ENCODE results near the gene AFAP1. TPM values are rescaled to one million over a fixed set of nuclear protein-coding genes. Genes with fewer than 3 reads are reported as not detected.

AFAP1 gene
- total RNA-seq, 1 donor from 2014 or later = 48.3 TPM

DNA sequence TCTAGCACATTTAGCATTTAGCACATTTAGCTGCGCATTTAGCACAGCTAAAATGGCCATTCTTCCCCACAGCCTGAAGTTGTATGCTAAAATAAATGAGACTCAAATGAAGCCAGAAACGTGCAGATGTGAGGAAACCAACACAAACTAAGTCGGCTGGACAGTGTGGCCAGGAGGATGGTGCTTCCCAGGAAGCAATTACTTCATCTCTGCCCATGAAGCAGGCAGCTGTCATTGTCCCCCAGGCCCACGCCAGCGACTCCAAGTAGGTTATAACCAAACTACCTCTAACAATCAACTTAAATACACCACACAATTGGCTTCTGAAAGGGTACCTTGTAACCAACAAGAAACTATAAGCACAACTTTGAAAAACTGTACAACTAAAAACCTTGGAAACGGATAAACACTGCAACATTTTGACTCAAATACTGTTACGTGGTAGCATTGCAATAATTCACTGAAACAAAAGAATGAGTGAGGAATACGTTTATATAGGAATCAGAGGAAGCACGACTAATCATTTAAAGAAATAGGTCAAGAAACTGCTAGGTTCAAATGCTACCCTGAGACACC is 39.2 kb downstream of the AFAP1 start:
- intact Hi-C loops (cut with micrococcal nuclease) = no loop called here
- no peaks in the 10 kb centered on the region for H3K27me3 Mint-ChIP-seq (ENCODE audit: insufficient read depth)
- H3K4me3 Mint-ChIP-seq = no peak overlapping the region
- H3K36me3 Mint-ChIP-seq (ENCODE audit: low read depth) = no peaks in the 10 kb centered on the region
- H3K27ac Mint-ChIP-seq = no peak overlapping the region
- H3K4me1 Mint-ChIP-seq (ENCODE audit: low read depth) = peaks cover 13% of the 10 kb centered on the region
- no peaks in the 10 kb centered on the region for H3K9me3 Mint-ChIP-seq
- DNase-seq (ENCODE audit: low spot score) = no peak

DNA sequence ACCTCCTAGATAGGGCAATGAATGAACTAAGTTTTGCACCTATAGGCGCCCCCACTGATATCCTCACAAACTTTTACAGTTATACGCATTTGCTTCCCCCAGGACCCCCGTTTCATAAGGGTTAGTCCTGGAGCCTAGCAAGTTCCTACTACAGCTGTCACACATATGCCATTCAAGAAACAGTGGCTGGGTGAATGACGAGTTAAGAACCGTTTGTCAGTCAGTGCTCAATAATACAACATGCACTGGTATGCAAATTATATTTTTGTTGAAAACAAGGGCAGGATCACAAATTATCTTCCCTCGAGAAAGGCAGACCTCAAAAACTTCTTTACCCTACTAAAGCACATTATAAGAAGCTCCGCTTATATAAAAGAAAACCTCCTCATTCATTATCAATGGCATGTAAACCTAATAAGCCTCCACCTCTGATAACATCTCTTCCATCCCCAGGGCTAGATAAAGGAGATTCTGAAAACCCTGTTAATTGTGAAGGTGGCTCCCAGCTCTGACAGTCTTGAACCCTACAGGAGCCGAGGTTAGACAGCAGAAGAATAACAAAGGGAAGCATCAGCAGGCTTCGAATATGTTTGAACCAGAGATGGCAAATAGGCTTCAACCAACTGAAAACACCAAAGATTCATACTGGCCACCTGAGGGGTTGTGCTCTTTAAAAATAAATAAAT is 40.3 kb downstream of the AFAP1 start:
- Mint-ChIP-seq H3K27me3 (ENCODE audit: insufficient read depth) (no peaks in the 10 kb centered on the region), H3K4me1 (ENCODE audit: low read depth) (peaks cover 13% of the 10 kb centered on the region), H3K9me3 (no peaks in the 10 kb centered on the region), H3K36me3 (ENCODE audit: low read depth) (no peaks in the 10 kb centered on the region), H3K4me3 (no peak overlapping the region), H3K27ac (no peak overlapping the region)
- no peak for DNase-seq (ENCODE audit: low spot score)
- intact Hi-C loops (cut with micrococcal nuclease) = no loop called here

- Mint-ChIP-seq H3K9me3 (no peaks in the 10 kb centered on the region), H3K4me3 (no peak overlapping the region), H3K36me3 (ENCODE audit: low read depth) (no peaks in the 10 kb centered on the region), H3K4me1 (ENCODE audit: low read depth) (peaks cover 9% of the 10 kb centered on the region), H3K27me3 (ENCODE audit: insufficient read depth) (no peaks in the 10 kb centered on the region), H3K27ac (no peak overlapping the region)
- no peak for DNase-seq (ENCODE audit: low spot score)
- intact Hi-C loops (cut with micrococcal nuclease) = no loop called here
Observed at GRCh38 chr4:7898385-7898784, 41.3 kb downstream of the AFAP1 start.

DNA sequence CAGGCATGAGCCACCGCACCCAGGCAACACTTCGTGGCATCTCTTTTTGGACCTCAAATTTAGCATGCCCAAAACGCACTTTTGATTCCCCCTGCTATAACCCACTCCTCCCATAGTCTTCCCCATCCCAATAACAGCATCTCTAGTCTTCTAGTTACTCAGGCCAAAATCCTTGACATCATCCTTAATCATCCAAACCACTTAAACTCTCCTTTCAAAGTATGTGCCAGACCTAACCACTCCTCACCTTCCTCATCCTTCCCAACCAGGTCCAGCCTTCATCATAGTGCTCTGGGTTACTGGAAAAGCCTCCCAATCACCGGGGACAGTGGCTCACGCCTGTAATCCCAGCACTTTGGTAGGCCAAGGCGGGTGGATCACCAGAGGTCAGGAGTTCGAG is 41.9 kb downstream of the AFAP1 start:
- Mint-ChIP-seq H3K4me1 (ENCODE audit: low read depth) (peaks cover 9% of the 10 kb centered on the region), H3K36me3 (ENCODE audit: low read depth) (no peaks in the 10 kb centered on the region), H3K4me3 (no peak overlapping the region), H3K9me3 (no peaks in the 10 kb centered on the region), H3K27ac (no peak overlapping the region), H3K27me3 (ENCODE audit: insufficient read depth) (no peaks in the 10 kb centered on the region)
- intact Hi-C loops (cut with micrococcal nuclease) = no loop called here
- no peak for DNase-seq (ENCODE audit: low spot score)

- no peaks in the 10 kb centered on the region for H3K36me3 Mint-ChIP-seq (ENCODE audit: low read depth)
- no peaks in the 10 kb centered on the region for H3K4me1 Mint-ChIP-seq (ENCODE audit: low read depth)
- DNase-seq (ENCODE audit: low spot score) = no peak
- H3K9me3 Mint-ChIP-seq = peaks cover 4% of the 10 kb centered on the region
- H3K27ac Mint-ChIP-seq = no peak overlapping the region
- H3K27me3 Mint-ChIP-seq (ENCODE audit: insufficient read depth) = no peaks in the 10 kb centered on the region
- H3K4me3 Mint-ChIP-seq = no peak overlapping the region
- intact Hi-C loops (cut with micrococcal nuclease) = no loop called here
Observed at GRCh38 chr4:7894677-7895181, 44.9 kb downstream of the AFAP1 start.

DNA sequence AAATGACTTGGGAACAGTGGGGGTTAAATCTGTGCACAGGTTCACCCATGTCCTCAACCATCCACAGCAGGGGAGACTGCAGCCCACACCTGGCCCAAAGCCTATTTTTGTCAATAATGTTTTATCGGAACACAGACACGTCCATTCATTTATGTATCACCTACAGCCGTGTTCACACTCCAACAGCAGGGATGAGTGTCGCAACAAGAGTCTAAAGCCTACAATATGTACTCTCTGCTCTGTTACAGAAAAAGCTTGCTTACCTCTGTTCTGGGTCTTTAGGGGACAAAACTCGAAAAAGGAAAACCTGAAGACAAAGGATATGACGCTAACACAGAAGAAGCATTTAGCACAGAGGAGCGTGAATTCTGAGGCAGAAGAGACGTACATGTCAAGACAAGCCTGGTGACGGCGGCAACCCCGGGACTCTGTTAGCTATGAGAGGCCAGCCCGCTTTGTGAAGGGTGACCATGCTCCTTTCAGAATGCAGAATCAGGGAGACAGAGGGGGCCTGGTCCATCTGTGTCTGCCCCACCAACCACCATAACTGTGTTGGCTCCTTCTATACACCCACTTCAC is 45.5 kb downstream of the AFAP1 start:
- Mint-ChIP-seq H3K9me3 (peaks cover 4% of the 10 kb centered on the region), H3K36me3 (ENCODE audit: low read depth) (no peaks in the 10 kb centered on the region), H3K27me3 (ENCODE audit: insufficient read depth) (no peaks in the 10 kb centered on the region), H3K27ac (no peak overlapping the region), H3K4me3 (no peak overlapping the region), H3K4me1 (ENCODE audit: low read depth) (no peaks in the 10 kb centered on the region)
- no peak for DNase-seq (ENCODE audit: low spot score)
- intact Hi-C loops (cut with micrococcal nuclease) = no loop called here

GRCh38 chr4:7893539-7893938 is 46.1 kb downstream of the AFAP1 start:
- no peaks in the 10 kb centered on the region for H3K4me1 Mint-ChIP-seq (ENCODE audit: low read depth)
- H3K36me3 Mint-ChIP-seq (ENCODE audit: low read depth) = no peaks in the 10 kb centered on the region
- H3K9me3 Mint-ChIP-seq = peaks cover 4% of the 10 kb centered on the region
- no peak overlapping the region for H3K4me3 Mint-ChIP-seq
- DNase-seq (ENCODE audit: low spot score) = no peak
- H3K27ac Mint-ChIP-seq = no peak overlapping the region
- H3K27me3 Mint-ChIP-seq (ENCODE audit: insufficient read depth) = no peaks in the 10 kb centered on the region
- intact Hi-C loops (cut with micrococcal nuclease) = no loop called here

GRCh38 chr4:7892212-7893019 is 47.2 kb downstream of the AFAP1 start:
- no peaks in the 10 kb centered on the region for H3K27me3 Mint-ChIP-seq (ENCODE audit: insufficient read depth)
- no peak overlapping the region for H3K4me3 Mint-ChIP-seq
- no peak for DNase-seq (ENCODE audit: low spot score)
- no peaks in the 10 kb centered on the region for H3K4me1 Mint-ChIP-seq (ENCODE audit: low read depth)
- intact Hi-C loops (cut with micrococcal nuclease) = no loop called here
- H3K36me3 Mint-ChIP-seq (ENCODE audit: low read depth) = no peaks in the 10 kb centered on the region
- no peak overlapping the region for H3K27ac Mint-ChIP-seq
- H3K9me3 Mint-ChIP-seq = peaks cover 10% of the 10 kb centered on the region

DNA sequence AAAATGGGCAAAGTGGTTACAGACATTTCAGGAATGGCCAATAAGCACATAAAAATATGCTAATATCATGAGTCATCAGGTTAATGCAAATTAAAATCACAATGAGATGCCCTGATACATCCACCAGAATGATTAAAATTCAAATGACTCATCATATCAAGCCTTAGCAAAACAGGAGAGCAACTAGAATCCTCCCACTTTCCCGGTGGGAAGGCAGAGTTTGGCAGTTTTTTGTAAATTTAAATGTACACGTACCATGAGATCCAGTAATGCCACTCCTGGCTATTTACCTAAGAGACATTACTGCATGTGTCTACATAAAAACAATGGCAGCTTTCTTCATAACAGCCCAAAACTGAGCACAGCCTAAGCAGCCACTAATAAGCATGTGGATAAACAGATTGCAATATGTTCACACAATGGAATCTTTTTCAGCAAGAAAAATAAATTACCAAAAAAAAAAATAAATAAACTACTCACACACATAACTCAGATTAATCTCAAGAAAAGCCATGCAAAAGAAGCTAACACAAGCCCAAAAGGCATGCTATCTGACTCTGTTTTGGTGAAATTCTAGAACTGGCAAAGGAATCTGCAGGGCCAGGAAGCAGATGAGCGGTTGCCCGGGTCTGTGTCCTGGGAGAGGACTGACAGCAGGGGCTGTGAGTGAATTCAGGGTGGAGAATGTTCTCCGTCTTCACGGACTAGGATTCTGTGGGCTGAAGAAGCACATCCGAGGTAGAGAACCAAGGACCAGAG is 48.8 kb downstream of the AFAP1 start:
- intact Hi-C loops (cut with micrococcal nuclease) = no loop called here
- Mint-ChIP-seq H3K27me3 (ENCODE audit: insufficient read depth) (peaks cover 2% of the 10 kb centered on the region), H3K4me3 (no peak overlapping the region), H3K9me3 (peaks cover 10% of the 10 kb centered on the region), H3K4me1 (ENCODE audit: low read depth) (peaks cover 5% of the 10 kb centered on the region), H3K27ac (no peak overlapping the region), H3K36me3 (ENCODE audit: low read depth) (no peaks in the 10 kb centered on the region)
- no peak for DNase-seq (ENCODE audit: low spot score)

DNA sequence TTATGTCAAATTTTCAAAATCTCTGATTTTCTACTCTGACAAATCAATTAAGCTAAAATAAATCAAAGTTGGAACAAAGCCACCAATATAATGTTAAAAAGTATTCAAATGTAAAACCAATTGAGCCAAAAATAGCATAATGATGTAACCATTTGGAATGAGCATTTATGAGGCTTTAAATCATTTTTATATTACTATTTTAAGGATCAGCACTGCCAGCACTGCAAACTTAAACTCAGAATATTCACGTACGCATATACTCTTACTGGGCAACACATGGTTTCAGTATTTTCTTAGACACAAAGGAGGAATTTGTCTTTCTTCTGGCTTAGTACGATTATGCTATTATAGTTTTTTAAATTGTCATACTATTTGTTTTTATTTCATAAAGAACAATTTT is 52.2 kb downstream of the AFAP1 start:
- H3K9me3 Mint-ChIP-seq = peaks cover 10% of the 10 kb centered on the region
- DNase-seq (ENCODE audit: low spot score) = no peak
- no peaks in the 10 kb centered on the region for H3K36me3 Mint-ChIP-seq (ENCODE audit: low read depth)
- H3K27me3 Mint-ChIP-seq (ENCODE audit: insufficient read depth) = peaks cover 2% of the 10 kb centered on the region
- H3K27ac Mint-ChIP-seq = no peak overlapping the region
- peaks cover 5% of the 10 kb centered on the region for H3K4me1 Mint-ChIP-seq (ENCODE audit: low read depth)
- H3K4me3 Mint-ChIP-seq = no peak overlapping the region
- intact Hi-C loops (cut with micrococcal nuclease) = no loop called here

- H3K4me1 Mint-ChIP-seq (ENCODE audit: low read depth) = peaks cover 5% of the 10 kb centered on the region
- intact Hi-C loops (cut with micrococcal nuclease) = no loop called here
- H3K27ac Mint-ChIP-seq = no peak overlapping the region
- H3K4me3 Mint-ChIP-seq = no peak overlapping the region
- peaks cover 10% of the 10 kb centered on the region for H3K9me3 Mint-ChIP-seq
- DNase-seq (ENCODE audit: low spot score) = no peak
- no peaks in the 10 kb centered on the region for H3K36me3 Mint-ChIP-seq (ENCODE audit: low read depth)
- peaks cover 2% of the 10 kb centered on the region for H3K27me3 Mint-ChIP-seq (ENCODE audit: insufficient read depth)
Observed at GRCh38 chr4:7886007-7886973, 53.4 kb downstream of the AFAP1 start.
